ENCODE data around the gene ISLR2.
A peak's percentile ranks its signal among the peaks of the same experiment; 100 is the strongest.

ISLR2 gene

GRCh38 chr15:74131628-74132413 is 1.4 kb downstream of the ISLR2 start:
- H3K4me1 ChIP-seq (ENCODE audit: control insufficient read depth, insufficient read depth, low read length), result peaks cover 11% of the 10 kb centered on the region
- no peak overlapping the region for H3K4me3 ChIP-seq (ENCODE audit: low read length)
- no peaks in the 10 kb centered on the region for H3K36me3 ChIP-seq (ENCODE audit: control insufficient read depth, insufficient read depth, low read length)
- H3K9ac ChIP-seq (ENCODE audit: low read length), result no peak overlapping the region
- H3K27ac ChIP-seq (ENCODE audit: low read depth, low read length), result no peak overlapping the region
- H3K27me3 ChIP-seq (ENCODE audit: control insufficient read depth, insufficient read depth, low read length), result peaks cover 72% of the 10 kb centered on the region

DNA sequence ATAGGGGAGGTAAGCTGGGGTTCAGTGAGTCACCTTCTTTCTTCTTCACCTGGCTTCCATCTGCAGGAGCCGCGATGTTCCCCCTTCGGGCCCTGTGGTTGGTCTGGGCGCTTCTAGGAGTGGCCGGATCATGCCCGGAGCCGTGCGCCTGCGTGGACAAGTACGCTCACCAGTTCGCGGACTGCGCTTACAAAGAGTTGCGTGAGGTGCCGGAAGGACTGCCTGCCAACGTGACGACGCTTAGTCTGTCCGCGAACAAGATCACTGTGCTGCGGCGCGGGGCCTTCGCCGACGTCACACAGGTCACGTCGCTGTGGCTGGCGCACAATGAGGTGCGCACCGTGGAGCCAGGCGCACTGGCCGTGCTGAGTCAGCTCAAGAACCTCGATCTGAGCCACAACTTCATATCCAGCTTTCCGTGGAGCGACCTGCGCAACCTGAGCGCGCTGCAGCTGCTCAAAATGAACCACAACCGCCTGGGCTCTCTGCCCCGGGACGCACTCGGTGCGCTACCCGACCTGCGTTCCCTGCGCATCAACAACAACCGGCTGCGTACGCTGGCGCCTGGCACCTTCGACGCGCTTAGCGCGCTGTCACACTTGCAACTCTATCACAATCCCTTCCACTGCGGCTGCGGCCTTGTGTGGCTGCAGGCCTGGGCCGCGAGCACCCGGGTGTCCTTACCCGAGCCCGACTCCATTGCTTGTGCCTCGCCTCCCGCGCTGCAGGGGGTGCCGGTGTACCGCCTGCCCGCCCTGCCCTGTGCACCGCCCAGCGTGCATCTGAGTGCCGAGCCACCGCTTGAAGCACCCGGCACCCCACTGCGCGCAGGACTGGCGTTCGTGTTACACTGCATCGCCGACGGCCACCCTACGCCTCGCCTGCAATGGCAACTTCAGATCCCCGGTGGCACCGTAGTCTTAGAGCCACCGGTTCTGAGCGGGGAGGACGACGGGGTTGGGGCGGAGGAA is 2.6 kb downstream of the ISLR2 start:
- peaks cover 81% of the 10 kb centered on the region for H3K27me3 ChIP-seq (ENCODE audit: control insufficient read depth, insufficient read depth, low read length)
- H3K4me1 ChIP-seq (ENCODE audit: control insufficient read depth, insufficient read depth, low read length), result peaks cover 18% of the 10 kb centered on the region
- no peaks in the 10 kb centered on the region for H3K36me3 ChIP-seq (ENCODE audit: control insufficient read depth, insufficient read depth, low read length)
- no peak overlapping the region for H3K4me3 ChIP-seq (ENCODE audit: low read length)
- no peak overlapping the region for H3K27ac ChIP-seq (ENCODE audit: low read depth, low read length)
- no peak overlapping the region for H3K9ac ChIP-seq (ENCODE audit: low read length)

GRCh38 chr15:74133694-74134386 is 3.5 kb downstream of the ISLR2 start:
- peaks cover 72% of the 10 kb centered on the region for H3K27me3 ChIP-seq (ENCODE audit: control insufficient read depth, insufficient read depth, low read length)
- H3K4me3 ChIP-seq (ENCODE audit: low read length), result no peak overlapping the region
- H3K27ac ChIP-seq (ENCODE audit: low read depth, low read length), result no peak overlapping the region
- no peak overlapping the region for H3K9ac ChIP-seq (ENCODE audit: low read length)
- H3K36me3 ChIP-seq (ENCODE audit: control insufficient read depth, insufficient read depth, low read length), result no peaks in the 10 kb centered on the region
- peaks cover 15% of the 10 kb centered on the region for H3K4me1 ChIP-seq (ENCODE audit: control insufficient read depth, insufficient read depth, low read length)

DNA sequence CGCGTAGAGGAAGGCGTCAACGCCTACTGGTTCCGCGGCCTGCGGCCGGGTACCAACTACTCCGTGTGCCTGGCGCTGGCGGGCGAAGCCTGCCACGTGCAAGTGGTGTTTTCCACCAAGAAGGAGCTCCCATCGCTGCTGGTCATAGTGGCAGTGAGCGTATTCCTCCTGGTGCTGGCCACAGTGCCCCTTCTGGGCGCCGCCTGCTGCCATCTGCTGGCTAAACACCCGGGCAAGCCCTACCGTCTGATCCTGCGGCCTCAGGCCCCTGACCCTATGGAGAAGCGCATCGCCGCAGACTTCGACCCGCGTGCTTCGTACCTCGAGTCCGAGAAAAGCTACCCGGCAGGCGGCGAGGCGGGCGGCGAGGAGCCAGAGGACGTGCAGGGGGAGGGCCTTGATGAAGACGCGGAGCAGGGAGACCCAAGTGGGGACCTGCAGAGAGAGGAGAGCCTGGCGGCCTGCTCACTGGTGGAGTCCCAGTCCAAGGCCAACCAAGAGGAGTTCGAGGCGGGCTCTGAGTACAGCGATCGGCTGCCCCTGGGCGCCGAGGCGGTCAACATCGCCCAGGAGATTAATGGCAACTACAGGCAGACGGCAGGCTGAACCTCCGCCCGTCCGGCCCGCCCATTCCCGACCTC is 4.1 kb downstream of the ISLR2 start:
- H3K9ac ChIP-seq (ENCODE audit: low read length), result no peak overlapping the region

GRCh38 chr15:74135041-74135565 is 4.7 kb downstream of the ISLR2 start:
- H3K9ac ChIP-seq (ENCODE audit: low read length), result no peak overlapping the region
- H3K4me3 ChIP-seq (ENCODE audit: low read length), result no peak overlapping the region
- no peak overlapping the region for H3K27ac ChIP-seq (ENCODE audit: low read depth, low read length)
- H3K27me3 ChIP-seq (ENCODE audit: control insufficient read depth, insufficient read depth, low read length), result peaks cover 61% of the 10 kb centered on the region
- peaks cover 15% of the 10 kb centered on the region for H3K4me1 ChIP-seq (ENCODE audit: control insufficient read depth, insufficient read depth, low read length)
- H3K36me3 ChIP-seq (ENCODE audit: control insufficient read depth, insufficient read depth, low read length), result no peaks in the 10 kb centered on the region

More for the DNA sequence above, 4.1 kb downstream of the ISLR2 start:
- H3K4me1 ChIP-seq (ENCODE audit: control insufficient read depth, insufficient read depth, low read length), result peaks cover 15% of the 10 kb centered on the region
- no peak overlapping the region for H3K27ac ChIP-seq (ENCODE audit: low read depth, low read length)
- no peak overlapping the region for H3K4me3 ChIP-seq (ENCODE audit: low read length)
- H3K27me3 ChIP-seq (ENCODE audit: control insufficient read depth, insufficient read depth, low read length), result peaks cover 65% of the 10 kb centered on the region
- no peaks in the 10 kb centered on the region for H3K36me3 ChIP-seq (ENCODE audit: control insufficient read depth, insufficient read depth, low read length)

DNA sequence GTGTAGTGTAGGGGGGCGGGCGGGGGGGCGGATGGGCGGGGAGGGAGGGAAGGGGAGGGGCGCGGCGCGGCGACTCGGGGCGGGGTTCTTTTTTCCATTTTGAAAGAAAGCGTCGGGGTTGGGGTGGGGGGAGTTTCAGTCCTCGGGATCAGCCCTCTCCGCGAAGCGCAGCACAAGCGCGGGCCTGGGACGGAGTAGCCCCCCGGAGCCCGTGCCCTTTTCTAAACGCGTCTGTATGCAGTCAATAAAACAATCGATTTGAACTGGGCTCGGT is 6.1 kb downstream of the ISLR2 start:
- H3K4me1 ChIP-seq (ENCODE audit: control insufficient read depth, insufficient read depth, low read length), result peaks cover 12% of the 10 kb centered on the region

DNA sequence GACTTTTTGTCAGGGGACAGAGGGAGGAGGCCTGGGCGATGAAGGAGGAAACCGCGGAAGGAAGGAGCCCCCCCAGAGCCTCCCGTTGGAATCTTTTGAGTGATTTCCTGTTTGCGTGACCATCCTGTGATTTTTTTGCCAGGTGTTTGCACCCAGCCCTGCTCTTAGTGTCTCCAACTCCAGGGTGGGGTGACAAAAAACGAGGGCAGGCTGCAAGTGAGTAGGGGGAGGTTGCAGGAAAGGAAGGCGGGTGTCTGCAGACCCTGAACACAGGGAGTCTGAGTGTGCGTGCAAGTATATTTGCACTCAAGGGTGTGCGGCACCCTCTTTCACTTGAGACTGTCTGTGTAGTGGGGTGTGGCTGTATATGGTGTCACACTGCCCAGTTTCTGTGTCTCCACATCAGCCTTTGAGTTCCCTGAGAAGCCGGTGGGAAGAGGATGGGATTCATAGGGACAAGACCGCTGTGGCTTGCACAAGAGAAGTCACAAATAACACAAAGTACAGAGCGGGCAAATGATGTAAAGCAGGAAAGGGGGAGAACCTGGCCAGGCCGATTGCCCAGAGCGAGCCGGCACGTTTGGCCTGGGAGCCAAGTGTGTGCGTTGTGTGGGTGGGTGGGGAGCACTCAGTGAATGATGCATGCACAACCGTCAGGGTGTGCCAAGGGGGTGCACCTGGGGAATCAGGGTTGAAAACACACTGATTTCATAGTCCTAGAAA is 6.6 kb downstream of the ISLR2 start:
- H3K27ac ChIP-seq (ENCODE audit: low read depth, low read length), result no peak overlapping the region
- H3K4me1 ChIP-seq (ENCODE audit: control insufficient read depth, insufficient read depth, low read length), result peaks cover 12% of the 10 kb centered on the region
- no peaks in the 10 kb centered on the region for H3K36me3 ChIP-seq (ENCODE audit: control insufficient read depth, insufficient read depth, low read length)
- peak overlapping the region; percentile 50 for H3K4me3 ChIP-seq (ENCODE audit: low read length)
- no peak overlapping the region for H3K9ac ChIP-seq (ENCODE audit: low read length)
- peaks cover 44% of the 10 kb centered on the region for H3K27me3 ChIP-seq (ENCODE audit: control insufficient read depth, insufficient read depth, low read length)

More for the DNA sequence above, 6.1 kb downstream of the ISLR2 start:
- H3K9ac ChIP-seq (ENCODE audit: low read length), result no peak overlapping the region
- peak overlapping the region; percentile 50 for H3K4me3 ChIP-seq (ENCODE audit: low read length)
- H3K27me3 ChIP-seq (ENCODE audit: control insufficient read depth, insufficient read depth, low read length), result peaks cover 49% of the 10 kb centered on the region
- H3K27ac ChIP-seq (ENCODE audit: low read depth, low read length), result no peak overlapping the region
- H3K36me3 ChIP-seq (ENCODE audit: control insufficient read depth, insufficient read depth, low read length), result no peaks in the 10 kb centered on the region

- Histone ChIP-seq H3K27me3 (ENCODE audit: control insufficient read depth, insufficient read depth, low read length) (peaks cover 38% of the 10 kb centered on the region), H3K36me3 (ENCODE audit: control insufficient read depth, insufficient read depth, low read length) (no peaks in the 10 kb centered on the region), H3K27ac (ENCODE audit: low read depth, low read length) (no peak overlapping the region), H3K4me1 (ENCODE audit: control insufficient read depth, insufficient read depth, low read length) (peaks cover 12% of the 10 kb centered on the region), H3K4me3 (ENCODE audit: low read length) (no peak overlapping the region), H3K9ac (ENCODE audit: low read length) (no peak overlapping the region)
Measured at GRCh38 chr15:74137537-74137894, 7.1 kb downstream of the ISLR2 start.

DNA sequence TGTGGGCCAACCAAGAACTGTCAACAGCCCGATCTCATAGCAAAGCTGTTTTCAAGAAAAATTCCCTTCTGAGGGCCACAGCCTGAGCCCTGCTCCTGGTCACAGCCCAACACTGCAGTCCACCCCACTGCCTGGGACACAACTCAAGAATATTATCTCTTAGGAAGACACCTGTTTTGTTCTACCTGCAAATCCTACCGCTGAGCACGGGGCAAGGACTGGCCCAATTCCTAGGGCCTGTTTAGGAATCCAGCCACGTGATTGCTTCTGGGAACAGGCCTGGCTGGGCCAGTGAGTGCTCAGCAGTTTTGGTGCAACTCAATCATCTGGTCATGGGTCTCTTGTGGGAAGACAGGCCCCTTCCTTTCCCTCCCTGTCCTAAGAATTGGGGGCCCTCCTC is 8.3 kb downstream of the ISLR2 start:
- H3K36me3 ChIP-seq (ENCODE audit: control insufficient read depth, insufficient read depth, low read length), result no peaks in the 10 kb centered on the region
- H3K27ac ChIP-seq (ENCODE audit: low read depth, low read length), result no peak overlapping the region
- no peak overlapping the region for H3K4me3 ChIP-seq (ENCODE audit: low read length)
- H3K9ac ChIP-seq (ENCODE audit: low read length), result no peak overlapping the region
- peaks cover 12% of the 10 kb centered on the region for H3K4me1 ChIP-seq (ENCODE audit: control insufficient read depth, insufficient read depth, low read length)
- peaks cover 31% of the 10 kb centered on the region for H3K27me3 ChIP-seq (ENCODE audit: control insufficient read depth, insufficient read depth, low read length)

DNA sequence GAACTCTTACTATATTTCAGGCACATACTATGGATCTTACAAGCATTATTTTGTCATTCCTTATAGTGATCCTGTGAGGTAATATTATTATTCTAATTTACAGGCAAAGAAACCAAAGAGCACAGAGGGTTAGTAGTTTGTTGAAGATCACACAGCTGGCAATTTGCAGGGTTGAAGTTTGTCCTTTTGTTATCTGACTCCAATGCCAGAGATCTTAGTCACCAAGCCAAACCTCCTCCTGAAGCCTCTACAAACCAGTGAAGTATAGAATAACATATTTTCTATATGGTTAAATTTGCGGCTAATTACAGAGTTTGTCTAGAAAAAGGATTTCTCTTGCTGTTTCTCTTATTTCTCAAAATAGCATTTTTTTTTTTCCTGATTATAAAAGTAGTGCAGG is 11.2 kb downstream of the ISLR2 start:
- no peaks in the 10 kb centered on the region for H3K36me3 ChIP-seq (ENCODE audit: control insufficient read depth, insufficient read depth, low read length)
- H3K4me1 ChIP-seq (ENCODE audit: control insufficient read depth, insufficient read depth, low read length), result peaks cover 9% of the 10 kb centered on the region
- H3K27ac ChIP-seq (ENCODE audit: low read depth, low read length), result no peak overlapping the region
- no peak overlapping the region for H3K4me3 ChIP-seq (ENCODE audit: low read length)
- peaks cover 11% of the 10 kb centered on the region for H3K27me3 ChIP-seq (ENCODE audit: control insufficient read depth, insufficient read depth, low read length)
- no peak overlapping the region for H3K9ac ChIP-seq (ENCODE audit: low read length)

DNA sequence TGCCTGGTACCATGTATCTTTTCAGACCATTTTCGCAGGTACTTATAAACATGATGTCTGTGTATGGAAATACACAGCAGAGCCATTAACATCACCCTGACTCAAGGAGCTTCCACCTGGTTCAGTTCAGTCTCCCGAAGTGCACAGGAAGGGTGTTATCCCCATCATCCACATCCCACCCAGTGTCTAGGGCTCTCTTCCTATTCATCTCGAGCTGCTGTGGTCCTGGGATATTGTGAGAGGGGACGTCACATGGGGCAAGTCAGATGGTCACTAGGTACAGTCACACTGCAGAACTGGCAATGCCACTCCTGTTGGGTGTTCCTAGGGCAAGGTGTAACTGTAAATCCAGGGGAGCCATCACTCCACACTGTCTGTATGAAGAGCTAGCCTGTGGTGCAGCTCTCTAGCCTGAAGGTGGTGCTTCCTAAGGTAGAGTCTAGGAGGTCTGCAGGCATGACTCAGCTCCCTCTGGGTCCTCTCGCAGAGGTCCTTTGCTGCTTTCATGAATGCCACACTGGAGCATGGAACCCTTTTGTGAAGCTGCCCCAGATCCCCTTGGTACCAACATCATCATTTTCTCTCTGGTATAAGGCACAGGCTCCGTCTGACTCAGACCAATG is 13.9 kb downstream of the ISLR2 start:
- no peaks in the 10 kb centered on the region for H3K36me3 ChIP-seq (ENCODE audit: control insufficient read depth, insufficient read depth, low read length)
- no peaks in the 10 kb centered on the region for H3K27me3 ChIP-seq (ENCODE audit: control insufficient read depth, insufficient read depth, low read length)
- no peak overlapping the region for H3K9ac ChIP-seq (ENCODE audit: low read length)
- no peaks in the 10 kb centered on the region for H3K4me1 ChIP-seq (ENCODE audit: control insufficient read depth, insufficient read depth, low read length)
- no peak overlapping the region for H3K27ac ChIP-seq (ENCODE audit: low read depth, low read length)
- no peak overlapping the region for H3K4me3 ChIP-seq (ENCODE audit: low read length)
